Stimulated activated CD8-positive, alpha-beta memory T cell treated with anti-CD3 and anti-CD28 coated beads, Interleukin-12 subunit alpha, Interleukin-12 subunit beta, amount 100 ng/mL, for 1 hour (primary cell): ENCODE data around the gene ATAD2B.
A peak's percentile ranks its signal among the peaks of the same experiment; 100 is the strongest.
"Not testable (repeated sequence)": the region's sequence is repeated elsewhere in the genome, so short reads cannot be mapped to it uniquely, and the experiment has no call there.

Source experiments
- DNase-seq: peaks from one replicate; pipeline ENCODE4 v3.0.0-alpha.2; 2020; ENCODE audit warnings: low read depth

ATAD2B gene

GRCh38 chr2:23926750-23927571, at the start of gene ATAD2B:
TSS of gene ATAD2B (minus strand) at chr2:23927123. CDS start at chr2:23926770, 353 bp downstream.
- DNase-seq, result peak; percentile 85

GRCh38 chr2:23967846-23968245, 40.9 kb upstream of the ATAD2B start:
- no peak for DNase-seq

GRCh38 chr2:23954325-23955014, 27.5 kb upstream of the ATAD2B start:
- DNase-seq, result no peak

DNA sequence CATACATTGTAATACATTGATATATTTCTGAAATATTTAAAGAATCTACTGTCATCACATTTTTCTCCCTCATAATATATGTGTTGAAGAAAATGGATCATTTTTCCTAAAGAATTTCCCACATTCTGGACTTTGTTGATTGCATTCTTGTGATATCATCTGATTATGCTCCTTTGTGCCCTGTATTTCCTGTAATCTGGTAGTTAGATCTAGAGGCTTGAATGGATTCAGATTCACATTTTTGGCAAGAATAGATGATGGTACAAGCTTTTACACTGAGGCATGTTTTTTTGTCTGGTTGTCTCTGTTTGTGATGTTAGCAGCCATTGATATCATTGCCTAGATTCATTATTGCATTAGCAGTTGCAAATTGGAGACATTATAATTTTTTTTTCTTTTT, 26.7 kb upstream of the ATAD2B start:
- DNase-seq, result no peak

- DNase-seq, result not testable (repeated sequence)
These were observed 25.6 kb upstream of the ATAD2B start for GRCh38 chr2:23952558-23952957.

DNA sequence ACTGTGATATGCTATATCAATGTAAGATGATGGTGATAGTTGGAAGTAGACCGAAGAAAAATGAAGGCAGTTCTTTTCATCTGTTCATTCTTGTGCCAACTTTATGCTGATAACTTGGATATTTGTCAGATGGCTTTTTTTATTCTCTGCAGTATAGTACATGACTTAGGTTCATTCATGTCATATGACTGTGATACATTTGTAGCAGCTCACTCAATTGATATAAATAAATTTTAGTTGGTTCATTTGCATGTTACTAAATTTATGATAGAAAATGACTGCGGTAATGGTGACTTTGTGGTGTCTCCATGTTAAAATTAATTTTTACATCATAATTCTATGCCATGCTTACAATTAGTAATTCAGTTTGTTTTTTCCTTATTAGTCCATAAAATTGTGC, 20.4 kb upstream of the ATAD2B start:
- DNase-seq, result no peak

GRCh38 chr2:23944976-23945375, 18.1 kb upstream of the ATAD2B start:
- DNase-seq, result no peak

- no peak for DNase-seq
These were observed 17.6 kb upstream of the ATAD2B start for GRCh38 chr2:23944527-23944926.

DNA sequence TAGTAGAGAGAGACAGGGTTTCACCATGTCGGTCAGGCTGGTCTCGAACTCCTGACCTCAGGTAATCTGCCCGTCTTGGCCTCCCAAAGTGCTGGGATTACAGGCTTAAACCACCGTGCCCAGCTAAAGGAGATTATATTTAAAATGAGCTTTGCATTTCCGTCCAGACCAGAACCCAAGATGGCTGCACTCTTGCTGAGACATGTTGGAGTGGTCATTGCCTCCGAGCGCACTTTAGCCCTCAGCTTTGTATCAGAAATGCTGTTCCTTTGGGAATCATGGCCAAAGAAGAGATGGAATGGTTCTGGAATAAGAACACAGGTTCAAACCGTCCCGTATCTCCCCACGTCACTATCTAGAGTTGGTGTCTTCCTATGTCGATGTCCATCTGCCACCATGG, 16.7 kb upstream of the ATAD2B start:
- DNase-seq, result no peak

DNA sequence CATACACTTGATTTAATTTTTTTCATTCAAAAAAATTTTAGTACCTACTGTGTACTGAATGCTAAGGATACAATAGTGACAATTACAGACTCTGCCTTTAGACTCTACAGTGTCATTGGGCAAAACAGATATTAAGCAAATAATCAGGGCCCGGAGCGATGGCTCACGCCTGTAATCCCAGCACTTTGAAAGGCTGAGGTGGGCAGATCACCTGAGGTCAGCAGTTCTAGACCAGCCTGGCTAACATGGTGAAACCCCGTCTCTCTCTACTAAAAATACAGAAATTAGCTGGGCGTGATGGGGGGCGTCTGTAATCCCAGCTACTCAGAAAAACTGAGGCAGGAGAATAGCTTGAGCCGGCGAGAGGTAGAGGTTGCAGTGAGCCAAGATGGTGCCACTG, 14.7 kb upstream of the ATAD2B start:
- DNase-seq, result no peak

GRCh38 chr2:23940718-23941620, 14.0 kb upstream of the ATAD2B start:
- DNase-seq, result no peak

GRCh38 chr2:23939987-23940717, 13.2 kb upstream of the ATAD2B start, which contains the start of gene UBXN2A:
TSS of gene UBXN2A (plus strand) at chr2:23940463. CDS start at chr2:23958315, 17,852 bp downstream.
- no peak for DNase-seq

DNA sequence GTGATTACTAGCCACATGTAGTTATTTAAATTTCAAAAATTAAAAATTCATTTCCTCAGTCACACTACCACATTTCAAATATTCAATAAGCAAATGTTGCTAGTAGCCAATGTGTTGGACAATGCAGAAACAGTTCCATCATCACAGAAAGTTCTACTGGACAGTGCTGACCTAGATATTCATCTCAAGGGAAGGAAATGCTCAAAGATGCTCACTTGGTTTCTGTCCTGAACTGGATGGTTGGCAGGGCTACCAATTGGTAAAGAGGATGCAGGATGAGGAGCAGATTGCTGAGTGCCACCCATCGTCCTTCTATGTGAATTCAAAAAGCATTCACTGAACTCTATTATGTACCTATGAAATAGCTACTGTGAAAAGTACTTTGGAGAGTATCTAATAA, 7.3 kb upstream of the ATAD2B start:
- no peak for DNase-seq

DNA sequence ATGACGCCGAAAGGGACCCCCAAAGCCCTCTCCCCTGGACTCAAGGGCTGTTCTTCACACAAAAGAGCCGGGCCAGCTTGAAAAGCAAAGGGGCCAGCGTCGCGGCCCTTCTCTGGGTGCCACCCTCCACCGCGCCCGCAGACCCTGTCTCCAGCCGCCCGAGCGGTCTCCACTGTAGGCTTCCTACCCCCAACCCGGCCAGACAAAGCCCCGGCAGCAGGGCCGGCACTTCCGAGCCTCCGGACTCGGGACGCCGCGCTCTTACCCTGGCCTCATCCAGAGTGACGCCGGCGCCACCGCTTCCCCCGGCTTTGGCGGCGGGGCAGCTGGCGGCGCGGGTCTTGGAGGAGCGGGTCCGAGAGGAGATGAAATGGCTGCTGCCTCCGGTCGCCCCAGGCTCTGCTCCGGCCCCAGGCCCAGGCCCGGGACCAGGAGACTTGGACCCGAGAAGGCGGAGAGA, 603 bp downstream of the ATAD2B start:
- DNase-seq, result no peak

- no peak for DNase-seq
These were observed 1.1 kb downstream of the ATAD2B start for GRCh38 chr2:23925702-23926289.

DNA sequence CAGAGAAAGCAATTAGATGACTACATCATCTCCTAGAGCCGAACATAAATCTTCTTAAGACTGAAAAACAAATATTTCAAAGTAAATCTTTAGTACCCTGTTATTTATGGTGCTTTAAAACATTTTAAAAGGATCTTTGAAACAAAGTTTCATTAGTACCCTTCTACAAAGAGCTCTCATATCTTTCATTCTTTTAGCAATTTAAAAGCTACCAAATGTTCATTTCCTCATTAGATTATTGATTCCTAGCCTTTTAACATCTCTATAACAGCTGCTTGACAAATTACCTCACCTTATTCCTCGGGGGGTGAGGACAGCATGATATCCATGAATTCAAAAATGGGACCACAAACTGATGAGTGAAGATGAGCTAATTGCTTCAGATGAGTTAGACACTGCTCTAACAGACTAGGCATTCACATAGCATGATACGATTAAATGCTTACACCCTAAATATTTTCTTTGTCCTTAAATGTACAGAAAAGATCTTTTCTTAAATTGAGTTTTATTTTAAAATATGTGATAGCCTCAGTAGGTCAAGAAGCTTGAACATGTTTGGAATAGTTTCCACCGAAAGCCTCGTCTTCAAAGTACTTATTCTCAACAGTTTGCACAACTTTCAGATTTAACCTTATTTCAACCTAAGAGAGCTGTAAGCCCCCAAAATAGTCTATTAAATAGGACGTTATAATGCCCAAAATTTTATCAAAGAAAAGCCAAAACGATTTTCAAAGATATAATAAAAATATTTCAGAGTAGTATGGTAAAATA, 2.1 kb downstream of the ATAD2B start:
- DNase-seq, result no peak

DNA sequence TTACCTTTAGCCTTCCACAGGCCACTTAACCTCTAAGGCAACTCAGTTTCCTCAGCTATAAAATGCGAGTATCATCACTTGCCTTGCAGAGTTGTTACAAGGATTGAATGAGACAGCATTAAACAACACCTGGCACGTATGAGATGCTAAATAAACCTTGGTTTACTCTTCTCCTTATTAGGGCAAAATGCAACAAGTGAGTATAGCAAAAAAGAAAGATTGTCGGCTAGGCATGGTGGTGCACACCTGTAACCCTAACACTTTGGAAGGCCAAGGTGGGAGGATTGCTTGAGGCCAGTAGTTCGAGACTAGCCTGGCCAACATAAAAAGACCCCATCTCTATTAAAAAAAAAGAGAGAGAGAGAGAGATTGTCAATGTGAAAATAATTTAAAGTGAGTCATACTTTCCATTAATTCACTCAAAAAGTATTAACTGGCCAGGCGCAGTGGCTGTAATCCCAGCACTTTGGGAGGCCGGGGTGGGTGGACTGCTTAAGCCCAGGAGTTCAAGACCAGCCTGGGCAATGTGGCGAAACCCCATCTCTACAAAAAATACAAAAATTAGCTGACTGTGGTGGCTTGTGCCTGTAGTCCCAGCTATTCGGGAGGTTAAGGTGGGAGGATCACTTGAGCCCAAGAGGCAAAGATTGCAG, 8.0 kb downstream of the ATAD2B start:
- no peak for DNase-seq

- DNase-seq, result no peak
These were observed 10.1 kb downstream of the ATAD2B start for GRCh38 chr2:23916727-23917405.

DNA sequence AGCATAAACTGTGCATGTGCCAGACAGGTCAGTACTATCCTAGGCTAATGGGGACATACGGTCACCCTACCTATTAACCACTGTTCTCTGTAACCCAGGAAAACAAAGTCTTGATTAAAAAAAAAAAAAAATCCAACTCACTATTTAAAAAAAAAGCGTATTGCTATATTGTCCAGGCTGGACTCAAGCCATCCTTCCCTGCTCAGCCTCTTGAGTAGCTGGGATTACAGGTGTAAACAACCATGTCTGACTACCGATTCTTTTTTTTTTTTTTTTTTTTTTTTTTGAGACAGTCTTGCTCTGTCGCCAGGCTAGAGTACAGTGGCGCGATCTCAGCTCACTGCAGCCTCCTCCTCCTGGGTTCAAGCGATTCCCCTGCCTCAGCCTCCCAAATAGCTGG, 11.6 kb downstream of the ATAD2B start:
- DNase-seq, result no peak
